Fibroblast of villous mesenchyme (primary cell): Measurements from ENCODE around the gene KIT. TPM values are rescaled to one million over a fixed set of nuclear protein-coding genes. Genes with fewer than 3 reads are reported as not detected.

Experiments used
- DNase-seq: peaks from one replicate; pipeline ENCODE4 v3.0.0-alpha.2; 2010; ENCODE audit warnings: low read depth
- H3K4me3 ChIP-seq: 2 replicates; pipeline ENCODE4 v1.5.1; 2011; ENCODE audit warnings: low read depth, mild to moderate bottlenecking, low read length
- total RNA-seq: library from RNA; depleted of rRNA; stranded (reverse); fragments of >200 nt; gene quantifications from 2 replicates; pipeline ENCODE4 v1.2.3, GENCODE V29; 2012
- TF ChIP-seq, protein P1 (sequence below): IDR thresholded peaks from 2 replicates; pipeline ENCODE4 v1.5.1; 2012; ENCODE audit warnings: low read depth, mild to moderate bottlenecking, low read length; ENCODE audit not compliant: insufficient read depth

Gene KIT
- total RNA-seq, 1 donor = 2.2 TPM

DNA sequence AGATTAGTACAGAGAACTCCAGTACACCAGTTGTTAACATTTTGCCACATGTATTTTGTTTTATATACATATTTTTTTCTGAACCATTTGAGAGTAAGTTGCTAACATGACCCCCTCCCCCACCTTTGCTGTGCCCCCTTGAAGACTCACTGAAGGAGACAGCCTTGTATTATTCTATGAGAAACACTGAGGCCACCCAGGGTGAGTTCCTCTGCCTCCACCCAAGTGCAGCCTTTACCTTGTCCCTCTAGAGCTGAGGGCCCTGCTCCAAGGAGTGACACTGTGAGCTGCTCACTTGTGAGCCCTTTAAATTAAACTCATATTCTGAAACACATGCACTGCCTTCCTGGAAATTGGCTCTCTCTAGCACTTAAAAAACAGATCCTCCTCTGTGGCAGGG, 21.1 kb downstream of the KIT start:
- TF ChIP-seq, protein P1, sequence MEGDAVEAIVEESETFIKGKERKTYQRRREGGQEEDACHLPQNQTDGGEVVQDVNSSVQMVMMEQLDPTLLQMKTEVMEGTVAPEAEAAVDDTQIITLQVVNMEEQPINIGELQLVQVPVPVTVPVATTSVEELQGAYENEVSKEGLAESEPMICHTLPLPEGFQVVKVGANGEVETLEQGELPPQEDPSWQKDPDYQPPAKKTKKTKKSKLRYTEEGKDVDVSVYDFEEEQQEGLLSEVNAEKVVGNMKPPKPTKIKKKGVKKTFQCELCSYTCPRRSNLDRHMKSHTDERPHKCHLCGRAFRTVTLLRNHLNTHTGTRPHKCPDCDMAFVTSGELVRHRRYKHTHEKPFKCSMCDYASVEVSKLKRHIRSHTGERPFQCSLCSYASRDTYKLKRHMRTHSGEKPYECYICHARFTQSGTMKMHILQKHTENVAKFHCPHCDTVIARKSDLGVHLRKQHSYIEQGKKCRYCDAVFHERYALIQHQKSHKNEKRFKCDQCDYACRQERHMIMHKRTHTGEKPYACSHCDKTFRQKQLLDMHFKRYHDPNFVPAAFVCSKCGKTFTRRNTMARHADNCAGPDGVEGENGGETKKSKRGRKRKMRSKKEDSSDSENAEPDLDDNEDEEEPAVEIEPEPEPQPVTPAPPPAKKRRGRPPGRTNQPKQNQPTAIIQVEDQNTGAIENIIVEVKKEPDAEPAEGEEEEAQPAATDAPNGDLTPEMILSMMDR = no peak
- no peak for DNase-seq
- H3K4me3 ChIP-seq = no peak overlapping the region

DNA sequence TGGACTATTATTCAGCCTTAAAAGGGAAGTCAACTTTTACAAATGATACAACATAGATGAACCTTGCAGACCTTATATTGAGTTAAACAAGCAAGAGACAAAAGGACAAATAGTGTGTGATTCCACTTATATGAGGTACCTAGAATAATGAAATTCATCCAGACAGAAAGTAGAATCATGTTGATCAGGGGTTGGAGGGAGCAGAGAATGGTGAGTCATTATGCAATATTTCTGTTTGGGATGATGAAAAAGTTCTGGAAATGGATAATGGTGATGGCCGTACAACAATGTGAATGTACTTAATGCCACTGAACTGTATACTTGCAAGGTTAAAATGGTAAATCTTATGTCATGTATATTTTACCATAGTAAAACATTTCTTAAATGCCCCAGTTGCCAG, 22.1 kb downstream of the KIT start:
- no peak for DNase-seq
- no peak overlapping the region for H3K4me3 ChIP-seq
- TF ChIP-seq, protein P1 = no peak

DNA sequence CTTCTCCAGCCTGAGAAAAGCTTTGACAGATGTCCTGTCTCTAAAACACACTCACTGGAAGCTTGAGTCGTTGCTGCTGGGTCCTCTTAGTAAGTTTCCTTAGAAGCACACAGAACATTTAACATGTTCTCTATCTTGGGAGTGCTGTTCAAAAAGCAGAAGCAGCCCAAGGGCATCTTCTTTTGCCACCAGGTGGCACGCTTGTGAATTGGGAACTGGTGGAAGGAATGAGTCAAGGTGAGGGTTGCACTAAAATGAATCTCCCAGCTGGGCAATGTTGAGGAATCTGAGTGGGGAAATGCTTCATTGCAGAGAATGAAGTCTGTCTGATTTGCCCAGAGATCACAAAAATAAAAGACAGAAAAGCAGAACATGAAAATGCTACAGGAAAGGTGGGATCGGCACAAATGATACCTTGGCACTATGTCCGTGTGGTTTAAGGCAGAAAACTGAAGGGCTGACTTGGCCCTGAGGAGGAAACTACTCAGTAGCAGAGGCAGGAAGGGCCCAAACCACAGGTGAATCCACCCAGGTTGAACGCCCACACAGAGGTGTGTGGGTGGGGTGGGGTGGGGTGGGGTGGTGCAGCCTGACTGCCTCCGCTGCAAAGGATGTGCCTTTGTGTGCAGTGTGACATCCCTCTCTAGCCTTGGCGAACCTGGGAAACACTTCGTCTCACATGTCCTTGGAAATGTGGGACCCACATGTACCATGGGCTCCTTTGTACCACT, 26.0 kb downstream of the KIT start:
- TF ChIP-seq, protein P1 = peak; percentile 27
- no peak for DNase-seq

DNA sequence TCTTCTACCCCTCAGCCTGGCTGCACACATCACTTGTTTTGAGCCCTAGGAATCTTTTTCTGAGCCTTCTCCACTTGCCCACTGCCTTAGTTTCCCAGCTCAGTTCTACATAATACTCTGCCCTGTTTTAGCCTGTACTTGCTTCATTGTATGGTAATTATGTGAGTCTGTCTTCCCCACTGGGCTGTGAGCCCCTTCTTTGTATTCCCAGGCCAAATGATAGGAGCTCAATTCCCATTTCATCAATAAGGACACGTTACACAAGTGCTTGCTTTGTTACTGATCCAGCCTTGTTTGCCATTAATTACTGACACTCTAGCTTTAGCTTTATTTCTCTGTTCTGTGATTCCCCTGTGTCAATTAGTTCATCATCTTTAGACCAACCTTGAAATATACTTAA, 28.1 kb downstream of the KIT start:
- no peak for DNase-seq
- no peak overlapping the region for H3K4me3 ChIP-seq
- TF ChIP-seq, protein P1 = no peak

More for the DNA sequence above, 26.0 kb downstream of the KIT start:
- no peak overlapping the region for H3K4me3 ChIP-seq

DNA sequence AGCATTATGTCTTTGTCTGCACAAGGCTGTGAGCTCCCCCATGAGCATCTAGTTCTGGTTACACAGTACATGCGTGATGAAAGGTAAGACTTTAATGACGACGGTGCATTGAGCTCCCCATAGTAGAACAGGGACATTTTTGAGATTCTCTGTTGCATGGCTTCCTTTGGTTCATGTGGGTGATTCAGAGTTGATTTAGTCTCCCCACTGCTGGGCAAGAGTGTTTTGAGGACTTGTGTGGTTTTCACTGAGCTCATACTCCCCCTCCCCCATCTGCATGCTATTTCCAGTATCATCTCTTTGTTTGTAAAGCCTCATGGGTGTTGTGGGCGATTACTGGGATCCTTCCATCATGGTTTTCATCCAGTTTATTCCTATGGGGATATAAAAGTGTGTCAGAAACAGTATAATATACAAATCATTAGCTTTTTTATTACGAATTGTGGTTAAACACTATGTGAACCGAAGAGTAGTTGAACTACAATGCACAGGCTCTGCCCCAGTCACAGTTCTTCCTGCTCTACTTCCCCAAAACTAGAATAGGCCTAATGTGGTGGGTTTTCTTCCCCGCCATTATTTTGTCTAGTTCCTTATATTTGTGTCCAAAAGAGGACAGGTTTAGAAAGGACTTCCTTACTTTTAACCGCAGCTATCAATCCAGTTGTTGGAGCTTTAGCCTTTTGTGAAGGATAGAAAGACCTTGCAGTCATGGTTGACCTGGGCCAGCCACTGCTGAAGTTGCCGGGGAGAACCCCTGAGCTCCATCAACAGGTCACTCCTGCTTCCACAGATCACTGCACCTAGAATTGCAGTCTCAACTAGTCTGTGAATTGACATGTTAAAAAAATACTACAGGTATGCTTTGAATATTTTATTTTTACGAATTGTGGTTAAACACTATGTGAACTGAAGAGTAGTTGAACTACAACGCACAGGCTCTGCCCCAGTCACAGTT, 30.4 kb downstream of the KIT start:
- TF ChIP-seq, protein P1 = no peak
- no peak for DNase-seq
- H3K4me3 ChIP-seq = no peak overlapping the region

DNA sequence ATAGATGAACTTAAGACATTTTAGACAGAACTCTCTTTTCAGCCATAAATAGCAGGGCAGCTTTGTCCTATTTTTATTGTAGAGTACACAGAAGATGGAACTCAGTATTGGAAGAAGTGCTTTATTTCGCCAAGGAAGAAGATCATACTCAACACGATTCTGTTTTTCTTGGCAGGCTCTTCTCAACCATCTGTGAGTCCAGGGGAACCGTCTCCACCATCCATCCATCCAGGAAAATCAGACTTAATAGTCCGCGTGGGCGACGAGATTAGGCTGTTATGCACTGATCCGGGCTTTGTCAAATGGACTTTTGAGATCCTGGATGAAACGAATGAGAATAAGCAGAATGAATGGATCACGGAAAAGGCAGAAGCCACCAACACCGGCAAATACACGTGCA, 37.6 kb downstream of the KIT start:
- H3K4me3 ChIP-seq = no peak overlapping the region
- DNase-seq = no peak
- TF ChIP-seq, protein P1 = no peak
